ENCODE measurements around the gene MXD1. TPM values are rescaled to one million over a fixed set of nuclear protein-coding genes. Genes with fewer than 3 reads are reported as not detected.

The MXD1 gene
- total and polyA plus RNA-seq, 9 of the 15 experiments (the other 6 are each of a cell fraction or from before 2014, with no cell fraction given): 6.7 to 35.9 (median 11.0) TPM

- H3K27me3 ChIP-seq (ENCODE audit: control insufficient read depth in 2 of 2, insufficient read depth in 2 of 2, low read length in 2 of 2): no peaks in the 10 kb centered on the region
- peaks cover 68% of the 10 kb centered on the region for H3K36me3 ChIP-seq (ENCODE audit: control insufficient read depth, insufficient read depth, low read length)
- intact Hi-C loops (cut with micrococcal nuclease): loop anchor here (10.0 kb wide), 1 partner anchor 273 kb away; the partner anchor contains the start of gene AAK1
- H3K4me2 ChIP-seq (ENCODE audit: insufficient read depth, low read length): peak overlapping the region; percentile 45
- FAIRE-seq (no peak), ATAC-seq (no peak), DNase-seq (ENCODE audit: extremely low read depth in 1 of 4, low spot score in 3 of 4) (peak in 2 of 4 experiments; percentile 16 to 50)
- peaks cover 52% of the 10 kb centered on the region for H3K79me2 ChIP-seq (ENCODE audit: control insufficient read depth, insufficient read depth, low read length)
- no peaks in the 10 kb centered on the region for H4K20me1 ChIP-seq (replicated peaks; ENCODE audit: control insufficient read depth, insufficient read depth, low read length)
- no peaks in the 10 kb centered on the region for H3K9me3 ChIP-seq (replicated peaks; ENCODE audit: control insufficient read depth, insufficient read depth, low read depth, low read length)
- H2AFZ ChIP-seq (ENCODE audit: low read depth, low read length): no peak overlapping the region
- in situ Hi-C loops (cut with MboI): loop anchor here (5.0 to 25.0 kb wide), 3 partner anchors 149 to 719 kb away; partner anchors contain the start of gene FAM136A
- H3K4me1 ChIP-seq (replicated peaks in 1 of 2; ENCODE audit: control insufficient read depth in 2 of 2, insufficient read depth in 2 of 2, low read length in 2 of 2): peaks cover 15 to 20% of the 10 kb centered on the region in 2 experiments
- no peak overlapping the region for H3K4me3 ChIP-seq
- CTCF ChIA-PET (ENCODE audit: low intra/inter-chr PET ratio): no interaction called here
- no peaks in the 10 kb centered on the region for H3K9me1 ChIP-seq (ENCODE audit: control insufficient read depth, insufficient read depth, low read length)
- WGBS (ENCODE audit: insufficient coverage, low coverage, missing lambda C conversion rate): 16% methylated on average over 3 of the region's 3 CpGs
- BruUV-seq (replicated peaks): no TSS peak
- peak overlapping the region; percentile 43 for H3K27ac ChIP-seq (ENCODE audit: extremely low read depth, low read depth, low read length)
- H3K9ac ChIP-seq (ENCODE audit: insufficient read depth in 1 of 2, low read depth in 2 of 2, low read length in 2 of 2): peak overlapping the region; percentile 1 to 87; a peak in 2 of 4 replicates
- POLR2A ChIA-PET: interaction anchor here (1.0 to 12.6 kb wide), 6 partner anchors 14 to 170 kb away, joined by 4 to 107 read pairs (median 4); no protein-coding TSS in a partner anchor
- 0 out of 2 replicates have a peak, but pooled peaks have one; percentile 40 for TF ChIP-seq ZKSCAN8 (CRISPR knock-in tag; IDR thresholded peaks at IDR 0.05)
- TF ChIP-seq NFYB (IDR thresholded peaks at IDR 0.05; ENCODE audit: extremely low read depth, insufficient read length): no peak
- TF ChIP-seq ZNF41 (CRISPR knock-in tag; conservative IDR thresholded peaks at IDR 0.05): no peak
- TF ChIP-seq NR4A1 (CRISPR knock-in tag; IDR thresholded peaks at IDR 0.05): no peak
- TF ChIP-seq NR4A1 (tag; IDR thresholded peaks at IDR 0.05): no peak
- peak; percentile 10; the same call in 1 of the 2 replicates for TF ChIP-seq SMARCA4 (IDR thresholded peaks at IDR 0.05)
- no peak for TF ChIP-seq FOXA1 (IDR thresholded peaks at IDR 0.05; ENCODE audit: borderline replicate concordance)
- TF ChIP-seq NR2C2 (CRISPR knock-in tag; IDR thresholded peaks at IDR 0.05): no peak
- peak; percentile 28; the same call in 1 of the 2 replicates for TF ChIP-seq NR2C2 (tag; IDR thresholded peaks at IDR 0.05)
- peak; percentile 69 for TF ChIP-seq JUND (IDR thresholded peaks at IDR 0.05; ENCODE audit: borderline replicate concordance, low read depth, low read length)
- TF ChIP-seq JUND (tag; IDR thresholded peaks at IDR 0.05; ENCODE audit: borderline replicate concordance, low read depth, low read length): no peak
- TF ChIP-seq GABPA (tag; conservative IDR thresholded peaks at IDR 0.05; ENCODE audit: low read depth): peak; percentile 9; the same call in 1 of the 2 replicates
- TF ChIP-seq FOSL1 (tag; conservative IDR thresholded peaks at IDR 0.05): peak; percentile 83
- peak; percentile 28; the same call in 1 of the 2 replicates for TF ChIP-seq AFF4 (CRISPR knock-in tag; IDR thresholded peaks at IDR 0.05)
- TF ChIP-seq VEZF1 (CRISPR knock-in tag; IDR thresholded peaks at IDR 0.05): no peak
- TF ChIP-seq HMBOX1 (IDR thresholded peaks at IDR 0.05): peak; percentile 30; the same call in 1 of the 2 replicates
- TF ChIP-seq NR2C1 (IDR thresholded peaks at IDR 0.05): no peak
- peak; percentile 31; the same call in 1 of the 2 replicates for TF ChIP-seq NR2C1 (tag; IDR thresholded peaks at IDR 0.05)
Observed at GRCh38 chr2:69917852-69918251, 2.9 kb downstream of the MXD1 start.

Measured in K562 (cell line).